ENCODE data around the gene ILKAP. TPM values are rescaled to one million over a fixed set of nuclear protein-coding genes. Genes with fewer than 3 reads are reported as not detected.

The ILKAP gene
- total RNA-seq, 1 donor from 2014 or later = 29.5 TPM

- no peak for DNase-seq (ENCODE audit: low read depth)
- no peaks in the 10 kb centered on the region for H3K36me3 ChIP-seq (ENCODE audit: control insufficient read depth, insufficient read depth, low read length)
- no peaks in the 10 kb centered on the region for H3K27me3 ChIP-seq (ENCODE audit: control insufficient read depth, insufficient read depth, low read length)
- no peak overlapping the region for H3K4me3 ChIP-seq (ENCODE audit: low read depth, low read length)
- no peak for TF ChIP-seq CTCF (IDR thresholded peaks at IDR 0.05; ENCODE audit: insufficient read depth, low read length, poor library complexity, severe bottlenecking)
Observed at GRCh38 chr2:238247841-238248453, 44.5 kb upstream of the ILKAP start.

- Histone ChIP-seq H3K27me3 (ENCODE audit: control insufficient read depth, insufficient read depth, low read length) (no peaks in the 10 kb centered on the region), H3K36me3 (ENCODE audit: control insufficient read depth, insufficient read depth, low read length) (no peaks in the 10 kb centered on the region), H3K4me3 (ENCODE audit: low read depth, low read length) (no peak overlapping the region)
- DNase-seq (ENCODE audit: low read depth) = no peak
- TF ChIP-seq CTCF (IDR thresholded peaks at IDR 0.05; ENCODE audit: insufficient read depth, low read length, poor library complexity, severe bottlenecking) = no peak
Observed at GRCh38 chr2:238247002-238247822, 43.7 kb upstream of the ILKAP start.

- H3K36me3 ChIP-seq (ENCODE audit: control insufficient read depth, insufficient read depth, low read length) = no peaks in the 10 kb centered on the region
- DNase-seq (ENCODE audit: low read depth) = no peak
- peaks cover 7% of the 10 kb centered on the region for H3K27me3 ChIP-seq (ENCODE audit: control insufficient read depth, insufficient read depth, low read length)
- H3K4me3 ChIP-seq (ENCODE audit: low read depth, low read length) = no peak overlapping the region
- TF ChIP-seq CTCF (IDR thresholded peaks at IDR 0.05; ENCODE audit: insufficient read depth, low read length, poor library complexity, severe bottlenecking) = no peak
Observed at GRCh38 chr2:238244151-238244550, 40.7 kb upstream of the ILKAP start.

- TF ChIP-seq CTCF (IDR thresholded peaks at IDR 0.05; ENCODE audit: insufficient read depth, low read length, poor library complexity, severe bottlenecking) = no peak
- H3K27me3 ChIP-seq (ENCODE audit: control insufficient read depth, insufficient read depth, low read length) = peaks cover 10% of the 10 kb centered on the region
- no peak for DNase-seq (ENCODE audit: low read depth)
- no peaks in the 10 kb centered on the region for H3K36me3 ChIP-seq (ENCODE audit: control insufficient read depth, insufficient read depth, low read length)
- H3K4me3 ChIP-seq (ENCODE audit: low read depth, low read length) = no peak overlapping the region
Observed at GRCh38 chr2:238243496-238244076, 40.1 kb upstream of the ILKAP start.

GRCh38 chr2:238242731-238243495, 39.4 kb upstream of the ILKAP start:
- Histone ChIP-seq H3K4me3 (ENCODE audit: low read depth, low read length) (no peak overlapping the region), H3K27me3 (ENCODE audit: control insufficient read depth, insufficient read depth, low read length) (peaks cover 10% of the 10 kb centered on the region), H3K36me3 (ENCODE audit: control insufficient read depth, insufficient read depth, low read length) (no peaks in the 10 kb centered on the region)
- no peak for DNase-seq (ENCODE audit: low read depth)
- TF ChIP-seq CTCF (IDR thresholded peaks at IDR 0.05; ENCODE audit: insufficient read depth, low read length, poor library complexity, severe bottlenecking) = no peak

All from kidney epithelial cell (primary cell).